HFF-Myc (cell line): ENCODE results near the gene MR1.

Experiments used
- DNase-seq: peaks from one replicate; pipeline ENCODE4 v3.0.0-alpha.2; 2011; ENCODE audit warnings: low read depth; ENCODE audit errors: extremely low read depth
- H3K4me3 ChIP-seq: replicated peaks from 2 replicates; pipeline ENCODE4 v1.5.1; 2011; ENCODE audit warnings: low read depth, mild to moderate bottlenecking, control low read depth, low read length
- TF ChIP-seq, protein P1 (sequence below): IDR thresholded peaks from 2 replicates; pipeline ENCODE4 v1.5.1; 2012; ENCODE audit warnings: mild to moderate bottlenecking, low read depth, low read length, control low read depth; ENCODE audit errors: missing control alignments

MR1 gene

DNA sequence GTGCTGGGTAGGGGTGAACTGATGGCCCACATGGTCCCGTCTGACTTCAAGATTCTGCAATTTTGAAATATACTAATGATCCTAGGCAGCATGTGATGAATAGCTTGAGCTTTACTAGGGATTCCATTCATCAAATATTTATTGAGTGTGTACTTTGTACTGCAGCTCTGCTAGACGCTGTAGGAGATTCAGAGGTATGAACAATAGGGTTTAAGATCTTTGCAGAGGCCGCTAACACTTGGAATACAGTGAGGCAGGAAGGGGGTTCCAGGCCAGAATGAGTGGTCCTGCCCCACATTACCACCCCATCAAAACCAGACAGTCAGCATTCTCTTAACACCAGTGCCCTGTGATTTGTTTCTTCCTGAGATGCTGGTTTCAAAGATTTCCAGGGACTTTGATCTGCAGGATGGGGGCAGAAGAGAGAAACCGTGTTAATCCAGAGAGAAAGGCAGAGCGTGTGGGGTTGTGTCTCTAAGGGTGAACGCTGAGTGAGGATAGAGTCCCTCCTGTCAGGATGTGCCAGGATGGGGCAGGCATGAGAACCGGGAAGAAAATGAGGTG, 74.6 kb downstream of the MR1 start:
- DNase-seq, result no peak
- TF ChIP-seq, protein P1, sequence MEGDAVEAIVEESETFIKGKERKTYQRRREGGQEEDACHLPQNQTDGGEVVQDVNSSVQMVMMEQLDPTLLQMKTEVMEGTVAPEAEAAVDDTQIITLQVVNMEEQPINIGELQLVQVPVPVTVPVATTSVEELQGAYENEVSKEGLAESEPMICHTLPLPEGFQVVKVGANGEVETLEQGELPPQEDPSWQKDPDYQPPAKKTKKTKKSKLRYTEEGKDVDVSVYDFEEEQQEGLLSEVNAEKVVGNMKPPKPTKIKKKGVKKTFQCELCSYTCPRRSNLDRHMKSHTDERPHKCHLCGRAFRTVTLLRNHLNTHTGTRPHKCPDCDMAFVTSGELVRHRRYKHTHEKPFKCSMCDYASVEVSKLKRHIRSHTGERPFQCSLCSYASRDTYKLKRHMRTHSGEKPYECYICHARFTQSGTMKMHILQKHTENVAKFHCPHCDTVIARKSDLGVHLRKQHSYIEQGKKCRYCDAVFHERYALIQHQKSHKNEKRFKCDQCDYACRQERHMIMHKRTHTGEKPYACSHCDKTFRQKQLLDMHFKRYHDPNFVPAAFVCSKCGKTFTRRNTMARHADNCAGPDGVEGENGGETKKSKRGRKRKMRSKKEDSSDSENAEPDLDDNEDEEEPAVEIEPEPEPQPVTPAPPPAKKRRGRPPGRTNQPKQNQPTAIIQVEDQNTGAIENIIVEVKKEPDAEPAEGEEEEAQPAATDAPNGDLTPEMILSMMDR, result no peak
- no peak overlapping the region for H3K4me3 ChIP-seq

DNA sequence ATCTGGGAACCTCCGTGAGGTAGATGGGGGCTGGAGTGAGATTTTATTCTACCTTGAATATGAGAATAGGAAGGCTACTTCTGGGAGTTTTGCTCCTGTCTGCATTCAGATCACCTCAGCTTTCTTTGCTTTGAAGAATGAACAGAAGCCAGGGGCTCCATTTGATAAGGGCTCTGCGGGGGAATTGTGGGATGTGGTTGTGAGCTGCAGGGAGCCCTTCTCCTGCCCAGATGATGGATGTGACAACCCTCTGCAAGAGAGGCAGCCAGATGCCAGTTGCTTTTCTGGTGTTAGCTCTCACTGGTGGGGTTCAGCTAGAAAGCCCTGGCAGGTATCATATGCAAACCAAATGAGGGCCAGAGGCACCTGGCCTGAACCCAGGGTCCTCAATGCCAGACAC, 76.2 kb downstream of the MR1 start:
- DNase-seq, result no peak
- TF ChIP-seq, protein P1, result no peak
- no peak overlapping the region for H3K4me3 ChIP-seq
